GM23338 (cell line): Measurements from ENCODE around the gene LGALSL. TPM values are rescaled to one million over a fixed set of nuclear protein-coding genes. Genes with fewer than 3 reads are reported as not detected.

Experiments
- ATAC-seq: fragments of 200-7000 bp; cut with Tn5 transposase; 3 replicates; pipeline ENCODE4 v1.9.1; 2020
- DNase-seq: peaks from one replicate; pipeline ENCODE4 v3.0.0-alpha.2; 2015; ENCODE audit warnings: low spot score
- H2AFZ ChIP-seq: fragments of 200-600 bp; sonication (generic); 2 replicates; pipeline ENCODE4 v1.8.0; 2016; ENCODE audit warnings: antibody characterized with exemption, mild to moderate bottlenecking, moderate library complexity
- H3F3A ChIP-seq: fragments of 200-600 bp; sonication (generic); replicated peaks from 2 replicates; pipeline ENCODE4 v1.8.0; 2017; ENCODE audit warnings: antibody characterized with exemption, mixed run types, low read depth
- H3K27ac ChIP-seq: fragments of 200-600 bp; sonication (generic); 2 replicates; pipeline ENCODE4 v1.6.1; 2016; ENCODE audit warnings: low read depth
- H3K27me3 ChIP-seq: fragments of 200-600 bp; sonication (generic); 2 replicates; pipeline ENCODE4 v1.8.0; 2016; ENCODE audit warnings: mild to moderate bottlenecking, mixed run types, moderate library complexity; ENCODE audit not compliant: insufficient read depth
- H3K36me3 ChIP-seq: fragments of 200-600 bp; sonication (generic); 2 replicates; pipeline ENCODE4 v1.8.0; 2016; ENCODE audit warnings: mild to moderate bottlenecking; ENCODE audit not compliant: insufficient read depth
- H3K4me1 ChIP-seq: fragments of 200-600 bp; sonication (generic); 2 replicates; pipeline ENCODE4 v1.8.0; 2016; ENCODE audit warnings: mild to moderate bottlenecking, moderate library complexity; ENCODE audit not compliant: insufficient read depth
- H3K4me2 ChIP-seq: fragments of 200-600 bp; sonication (generic); 2 replicates; pipeline ENCODE4 v1.7.1; 2017; ENCODE audit warnings: mixed run types
- H3K4me3 ChIP-seq: fragments of 200-600 bp; sonication (generic); 2 replicates; pipeline ENCODE4 v1.6.1; 2016; ENCODE audit warnings: mixed run types
- H3K79me2 ChIP-seq: fragments of 200-600 bp; sonication (generic); replicated peaks from 2 replicates; pipeline ENCODE4 v1.8.0; 2017; ENCODE audit warnings: mild to moderate bottlenecking; ENCODE audit not compliant: insufficient read depth
- H3K9me2 ChIP-seq: fragments of 200-600 bp; sonication (generic); 2 replicates; pipeline ENCODE4 v1.8.0; 2017; ENCODE audit not compliant: insufficient read depth
- H4K20me1 ChIP-seq: fragments of 200-600 bp; sonication (generic); replicated peaks from 2 replicates; pipeline ENCODE4 v1.8.0; 2017; ENCODE audit warnings: mild to moderate bottlenecking; ENCODE audit not compliant: insufficient read depth
- H3K27ac Mint-ChIP-seq: 2 replicates; pipeline ENCODE4 v1.8.0; 2020; ENCODE audit warnings: inconsistent platforms, mild to moderate bottlenecking, moderate library complexity, mixed read lengths
- H3K27me3 Mint-ChIP-seq: 3 replicates; pipeline ENCODE4 v1.8.0; 2022; ENCODE audit warnings: low read depth, mild to moderate bottlenecking, moderate library complexity, mixed read lengths, inconsistent platforms; ENCODE audit not compliant: insufficient read depth, poor library complexity
- H3K36me3 Mint-ChIP-seq: 3 replicates; pipeline ENCODE4 v1.8.0; 2021; ENCODE audit warnings: low read depth, mild to moderate bottlenecking, inconsistent platforms, moderate library complexity, mixed read lengths
- H3K4me1 Mint-ChIP-seq: 3 replicates; pipeline ENCODE4 v1.8.0; 2020; ENCODE audit warnings: mild to moderate bottlenecking, inconsistent platforms, mixed read lengths
- H3K4me3 Mint-ChIP-seq: 3 replicates; pipeline ENCODE4 v1.8.0; 2021; ENCODE audit warnings: moderate library complexity, mild to moderate bottlenecking, inconsistent platforms, mixed read lengths
- H3K9me3 Mint-ChIP-seq: 3 replicates; pipeline ENCODE4 v1.8.0; 2020; ENCODE audit warnings: moderate library complexity, mild to moderate bottlenecking, inconsistent platforms, mixed read lengths
- EZH2 ChIP-seq: fragments of 200-600 bp; sonication (generic); IDR thresholded peaks from one replicate; pipeline ENCODE4 v1.8.0; 2017; ENCODE audit warnings: antibody characterized with exemption, mild to moderate bottlenecking, low read depth; ENCODE audit not compliant: unreplicated experiment
- JUNB ChIP-seq: IDR thresholded peaks from one replicate; pipeline ENCODE4 v1.6.1; 2016; ENCODE audit warnings: antibody characterized with exemption; ENCODE audit not compliant: unreplicated experiment
- POLR2AphosphoS5 ChIP-seq: IDR thresholded peaks from 2 replicates; pipeline ENCODE4 v1.6.1; 2016; ENCODE audit warnings: antibody characterized with exemption, low read depth
- STAT1 ChIP-seq: IDR thresholded peaks from one replicate; pipeline ENCODE4 v1.6.1; 2016; ENCODE audit warnings: antibody characterized with exemption; ENCODE audit not compliant: unreplicated experiment
- ZNF114 ChIP-seq: fragments of 250-450 bp; sonication (Bioruptor Pico); IDR thresholded peaks from 2 replicates; pipeline ENCODE4 v1.5.0; 2020; ENCODE audit warnings: mild to moderate bottlenecking, moderate library complexity
- ZNF331 ChIP-seq: fragments of 250-450 bp; sonication (Bioruptor Pico); IDR thresholded peaks from 2 replicates; pipeline ENCODE4 v1.5.0; 2020; ENCODE audit warnings: low read depth, mild to moderate bottlenecking, moderate library complexity
- polyA plus RNA-seq: library from polyadenylated mRNA; unstranded; fragments of >200 nt; fragmentation: Nextera tagmentation; extraction: Ambion mirVana; gene quantifications from 2 replicates; pipeline ENCODE4 v1.2.1, GENCODE V29; 2016
- total RNA-seq: library from RNA; depleted of rRNA; stranded (reverse); fragments of >200 nt; shearing (Covaris generic); gene quantifications from 2 replicates; pipeline ENCODE4 v1.2.3, GENCODE V29; 2014
- TF ChIP-seq, protein P1 (sequence below): fragments of 250-450 bp; sonication (Bioruptor Pico); IDR thresholded peaks from 2 replicates; pipeline ENCODE4 v1.5.0; 2020; ENCODE audit warnings: mild to moderate bottlenecking, moderate library complexity
- TF ChIP-seq, protein P2 (sequence below): IDR thresholded peaks from 2 replicates; pipeline ENCODE4 v1.6.1; 2016; ENCODE audit warnings: antibody characterized with exemption
- TF ChIP-seq, protein P3 (sequence below): IDR thresholded peaks from one replicate; pipeline ENCODE4 v1.6.1; 2018; ENCODE audit warnings: antibody characterized with exemption; ENCODE audit not compliant: unreplicated experiment
- TF ChIP-seq, protein P4 (sequence below), 2 experiments: fragments of 200-600 bp in 1 of 2; sonication (generic) in 1 of 2; conservative IDR thresholded peaks; 2 replicates each; pipeline versions ENCODE4 v1.5.1 to v1.6.1; 2016 to 2017; ENCODE audit warnings: antibody characterized with exemption in 2 of 2, low read depth in 2 of 2, mild to moderate bottlenecking in 2 of 2, moderate library complexity in 1 of 2

LGALSL gene
- total and polyA plus RNA-seq, 2 experiments from 2014 or later: 20.6 to 28.4 TPM

DNA sequence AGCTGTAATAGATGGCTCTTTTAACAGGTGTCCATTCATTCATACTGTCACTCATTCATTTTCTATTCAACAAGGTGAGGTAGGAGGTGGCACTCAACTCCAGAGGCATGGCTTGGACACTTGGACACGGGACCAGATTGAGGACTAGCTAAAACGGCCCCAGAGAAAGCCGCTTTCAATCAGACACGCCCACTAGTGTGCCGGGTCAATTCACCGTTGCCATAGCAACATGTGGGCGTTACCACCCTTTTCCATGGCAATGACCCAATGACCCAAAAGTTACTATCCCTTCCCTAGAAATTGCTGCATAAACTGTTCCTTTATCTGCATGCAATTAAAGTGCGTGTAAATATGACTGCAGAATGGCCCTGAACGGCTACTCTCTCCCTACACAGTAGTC, 49.2 kb upstream of the LGALSL start (continued):
- TF ChIP-seq, protein P1, sequence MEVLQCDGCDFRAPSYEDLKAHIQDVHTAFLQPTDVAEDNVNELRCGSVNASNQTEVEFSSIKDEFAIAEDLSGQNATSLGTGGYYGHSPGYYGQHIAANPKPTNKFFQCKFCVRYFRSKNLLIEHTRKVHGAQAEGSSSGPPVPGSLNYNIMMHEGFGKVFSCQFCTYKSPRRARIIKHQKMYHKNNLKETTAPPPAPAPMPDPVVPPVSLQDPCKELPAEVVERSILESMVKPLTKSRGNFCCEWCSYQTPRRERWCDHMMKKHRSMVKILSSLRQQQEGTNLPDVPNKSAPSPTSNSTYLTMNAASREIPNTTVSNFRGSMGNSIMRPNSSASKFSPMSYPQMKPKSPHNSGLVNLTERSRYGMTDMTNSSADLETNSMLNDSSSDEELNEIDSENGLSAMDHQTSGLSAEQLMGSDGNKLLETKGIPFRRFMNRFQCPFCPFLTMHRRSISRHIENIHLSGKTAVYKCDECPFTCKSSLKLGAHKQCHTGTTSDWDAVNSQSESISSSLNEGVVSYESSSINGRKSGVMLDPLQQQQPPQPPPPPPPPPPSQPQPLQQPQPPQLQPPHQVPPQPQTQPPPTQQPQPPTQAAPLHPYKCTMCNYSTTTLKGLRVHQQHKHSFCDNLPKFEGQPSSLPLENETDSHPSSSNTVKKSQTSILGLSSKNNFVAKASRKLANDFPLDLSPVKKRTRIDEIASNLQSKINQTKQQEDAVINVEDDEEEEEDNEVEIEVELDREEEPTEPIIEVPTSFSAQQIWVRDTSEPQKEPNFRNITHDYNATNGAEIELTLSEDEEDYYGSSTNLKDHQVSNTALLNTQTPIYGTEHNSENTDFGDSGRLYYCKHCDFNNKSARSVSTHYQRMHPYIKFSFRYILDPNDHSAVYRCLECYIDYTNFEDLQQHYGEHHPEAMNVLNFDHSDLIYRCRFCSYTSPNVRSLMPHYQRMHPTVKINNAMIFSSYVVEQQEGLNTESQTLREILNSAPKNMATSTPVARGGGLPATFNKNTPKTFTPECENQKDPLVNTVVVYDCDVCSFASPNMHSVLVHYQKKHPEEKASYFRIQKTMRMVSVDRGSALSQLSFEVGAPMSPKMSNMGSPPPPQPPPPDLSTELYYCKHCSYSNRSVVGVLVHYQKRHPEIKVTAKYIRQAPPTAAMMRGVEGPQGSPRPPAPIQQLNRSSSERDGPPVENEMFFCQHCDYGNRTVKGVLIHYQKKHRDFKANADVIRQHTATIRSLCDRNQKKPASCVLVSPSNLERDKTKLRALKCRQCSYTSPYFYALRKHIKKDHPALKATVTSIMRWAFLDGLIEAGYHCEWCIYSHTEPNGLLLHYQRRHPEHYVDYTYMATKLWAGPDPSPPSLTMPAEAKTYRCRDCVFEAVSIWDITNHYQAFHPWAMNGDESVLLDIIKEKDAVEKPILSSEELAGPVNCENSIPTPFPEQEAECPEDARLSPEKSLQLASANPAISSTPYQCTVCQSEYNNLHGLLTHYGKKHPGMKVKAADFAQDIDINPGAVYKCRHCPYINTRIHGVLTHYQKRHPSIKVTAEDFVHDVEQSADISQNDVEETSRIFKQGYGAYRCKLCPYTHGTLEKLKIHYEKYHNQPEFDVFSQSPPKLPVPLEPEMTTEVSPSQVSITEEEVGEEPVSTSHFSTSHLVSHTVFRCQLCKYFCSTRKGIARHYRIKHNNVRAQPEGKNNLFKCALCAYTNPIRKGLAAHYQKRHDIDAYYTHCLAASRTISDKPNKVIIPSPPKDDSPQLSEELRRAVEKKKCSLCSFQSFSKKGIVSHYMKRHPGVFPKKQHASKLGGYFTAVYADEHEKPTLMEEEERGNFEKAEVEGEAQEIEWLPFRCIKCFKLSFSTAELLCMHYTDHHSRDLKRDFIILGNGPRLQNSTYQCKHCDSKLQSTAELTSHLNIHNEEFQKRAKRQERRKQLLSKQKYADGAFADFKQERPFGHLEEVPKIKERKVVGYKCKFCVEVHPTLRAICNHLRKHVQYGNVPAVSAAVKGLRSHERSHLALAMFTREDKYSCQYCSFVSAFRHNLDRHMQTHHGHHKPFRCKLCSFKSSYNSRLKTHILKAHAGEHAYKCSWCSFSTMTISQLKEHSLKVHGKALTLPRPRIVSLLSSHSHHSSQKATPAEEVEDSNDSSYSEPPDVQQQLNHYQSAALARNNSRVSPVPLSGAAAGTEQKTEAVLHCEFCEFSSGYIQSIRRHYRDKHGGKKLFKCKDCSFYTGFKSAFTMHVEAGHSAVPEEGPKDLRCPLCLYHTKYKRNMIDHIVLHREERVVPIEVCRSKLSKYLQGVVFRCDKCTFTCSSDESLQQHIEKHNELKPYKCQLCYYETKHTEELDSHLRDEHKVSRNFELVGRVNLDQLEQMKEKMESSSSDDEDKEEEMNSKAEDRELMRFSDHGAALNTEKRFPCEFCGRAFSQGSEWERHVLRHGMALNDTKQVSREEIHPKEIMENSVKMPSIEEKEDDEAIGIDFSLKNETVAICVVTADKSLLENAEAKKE: no peak
- TF ChIP-seq, protein P2, sequence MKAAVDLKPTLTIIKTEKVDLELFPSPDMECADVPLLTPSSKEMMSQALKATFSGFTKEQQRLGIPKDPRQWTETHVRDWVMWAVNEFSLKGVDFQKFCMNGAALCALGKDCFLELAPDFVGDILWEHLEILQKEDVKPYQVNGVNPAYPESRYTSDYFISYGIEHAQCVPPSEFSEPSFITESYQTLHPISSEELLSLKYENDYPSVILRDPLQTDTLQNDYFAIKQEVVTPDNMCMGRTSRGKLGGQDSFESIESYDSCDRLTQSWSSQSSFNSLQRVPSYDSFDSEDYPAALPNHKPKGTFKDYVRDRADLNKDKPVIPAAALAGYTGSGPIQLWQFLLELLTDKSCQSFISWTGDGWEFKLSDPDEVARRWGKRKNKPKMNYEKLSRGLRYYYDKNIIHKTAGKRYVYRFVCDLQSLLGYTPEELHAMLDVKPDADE: no peak

DNA sequence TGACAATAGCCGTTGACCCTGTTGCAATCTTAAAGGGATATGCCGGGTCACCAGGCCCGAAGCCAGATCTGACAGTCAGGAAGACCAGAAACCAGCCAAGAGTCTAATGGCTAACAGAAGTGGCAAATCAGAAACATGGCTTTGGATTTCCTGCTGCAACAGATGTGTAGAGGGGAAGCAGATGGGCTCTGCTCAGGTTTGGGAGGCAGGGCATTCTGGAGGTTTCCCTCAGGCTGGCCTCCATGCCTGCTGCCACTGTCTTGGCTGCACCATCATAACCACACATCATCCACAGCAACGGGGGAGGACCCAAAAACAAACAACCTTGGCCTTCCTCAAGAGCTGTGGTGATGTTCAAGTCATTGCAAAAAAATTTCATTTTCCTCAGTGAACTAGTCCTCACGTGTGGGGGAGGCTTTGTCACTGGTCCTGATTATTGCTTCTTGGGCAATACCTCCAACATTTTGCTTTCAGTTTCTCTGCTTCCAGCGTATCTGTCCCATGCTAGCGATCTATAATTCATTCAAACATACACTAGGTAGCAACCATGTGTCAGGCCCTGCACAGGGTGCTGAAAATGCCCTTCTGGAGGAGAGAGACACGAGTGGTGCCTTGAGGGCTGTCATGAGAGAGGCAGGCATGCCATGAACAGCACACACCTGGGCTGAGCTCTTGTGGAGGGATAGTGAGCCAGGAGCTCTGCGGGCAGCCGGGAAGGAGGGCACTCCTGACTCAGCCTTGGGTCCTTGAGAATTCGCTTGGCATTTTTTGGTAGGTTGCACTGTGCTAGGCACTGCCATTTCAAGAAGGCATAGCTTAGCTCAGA, 48.2 kb upstream of the LGALSL start:
- H3K4me3 Mint-ChIP-seq: no peak overlapping the region; the same call in 2 of the 3 replicates
- peak overlapping the region; percentile 19; the same call in 1 of the 2 replicates for H3K27ac Mint-ChIP-seq
- no peak overlapping the region for H2AFZ ChIP-seq
- no peaks in the 10 kb centered on the region for H4K20me1 ChIP-seq
- no peaks in the 10 kb centered on the region for H3K36me3 ChIP-seq
- H3K9me3 Mint-ChIP-seq: no peaks in the 10 kb centered on the region
- H3K4me3 ChIP-seq: no peak overlapping the region
- H3K36me3 Mint-ChIP-seq: no peaks in the 10 kb centered on the region
- peaks cover 13% of the 10 kb centered on the region for H3K27me3 Mint-ChIP-seq
- no peaks in the 10 kb centered on the region for H3K79me2 ChIP-seq
- no peak overlapping the region for H3K4me2 ChIP-seq
- ATAC-seq: no peak
- no peak for DNase-seq
- no peaks in the 10 kb centered on the region for H3K9me2 ChIP-seq
- H3K4me1 ChIP-seq: peaks cover 33% of the 10 kb centered on the region
- H3K27me3 ChIP-seq: no peaks in the 10 kb centered on the region
- peaks cover 52% of the 10 kb centered on the region for H3K4me1 Mint-ChIP-seq
- peaks cover 15% of the 10 kb centered on the region; the same call in 1 of the 2 replicates for H3F3A ChIP-seq
- H3K27ac ChIP-seq: no peak overlapping the region
- TF ChIP-seq EZH2: no peak
- no peak for TF ChIP-seq STAT1
- TF ChIP-seq, protein P3, sequence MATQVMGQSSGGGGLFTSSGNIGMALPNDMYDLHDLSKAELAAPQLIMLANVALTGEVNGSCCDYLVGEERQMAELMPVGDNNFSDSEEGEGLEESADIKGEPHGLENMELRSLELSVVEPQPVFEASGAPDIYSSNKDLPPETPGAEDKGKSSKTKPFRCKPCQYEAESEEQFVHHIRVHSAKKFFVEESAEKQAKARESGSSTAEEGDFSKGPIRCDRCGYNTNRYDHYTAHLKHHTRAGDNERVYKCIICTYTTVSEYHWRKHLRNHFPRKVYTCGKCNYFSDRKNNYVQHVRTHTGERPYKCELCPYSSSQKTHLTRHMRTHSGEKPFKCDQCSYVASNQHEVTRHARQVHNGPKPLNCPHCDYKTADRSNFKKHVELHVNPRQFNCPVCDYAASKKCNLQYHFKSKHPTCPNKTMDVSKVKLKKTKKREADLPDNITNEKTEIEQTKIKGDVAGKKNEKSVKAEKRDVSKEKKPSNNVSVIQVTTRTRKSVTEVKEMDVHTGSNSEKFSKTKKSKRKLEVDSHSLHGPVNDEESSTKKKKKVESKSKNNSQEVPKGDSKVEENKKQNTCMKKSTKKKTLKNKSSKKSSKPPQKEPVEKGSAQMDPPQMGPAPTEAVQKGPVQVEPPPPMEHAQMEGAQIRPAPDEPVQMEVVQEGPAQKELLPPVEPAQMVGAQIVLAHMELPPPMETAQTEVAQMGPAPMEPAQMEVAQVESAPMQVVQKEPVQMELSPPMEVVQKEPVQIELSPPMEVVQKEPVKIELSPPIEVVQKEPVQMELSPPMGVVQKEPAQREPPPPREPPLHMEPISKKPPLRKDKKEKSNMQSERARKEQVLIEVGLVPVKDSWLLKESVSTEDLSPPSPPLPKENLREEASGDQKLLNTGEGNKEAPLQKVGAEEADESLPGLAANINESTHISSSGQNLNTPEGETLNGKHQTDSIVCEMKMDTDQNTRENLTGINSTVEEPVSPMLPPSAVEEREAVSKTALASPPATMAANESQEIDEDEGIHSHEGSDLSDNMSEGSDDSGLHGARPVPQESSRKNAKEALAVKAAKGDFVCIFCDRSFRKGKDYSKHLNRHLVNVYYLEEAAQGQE: no peak
- no peak for TF ChIP-seq ZNF331
- TF ChIP-seq ZNF114 (CRISPR knock-in tag): no peak
- TF ChIP-seq JUNB: no peak
- TF ChIP-seq, protein P4, sequence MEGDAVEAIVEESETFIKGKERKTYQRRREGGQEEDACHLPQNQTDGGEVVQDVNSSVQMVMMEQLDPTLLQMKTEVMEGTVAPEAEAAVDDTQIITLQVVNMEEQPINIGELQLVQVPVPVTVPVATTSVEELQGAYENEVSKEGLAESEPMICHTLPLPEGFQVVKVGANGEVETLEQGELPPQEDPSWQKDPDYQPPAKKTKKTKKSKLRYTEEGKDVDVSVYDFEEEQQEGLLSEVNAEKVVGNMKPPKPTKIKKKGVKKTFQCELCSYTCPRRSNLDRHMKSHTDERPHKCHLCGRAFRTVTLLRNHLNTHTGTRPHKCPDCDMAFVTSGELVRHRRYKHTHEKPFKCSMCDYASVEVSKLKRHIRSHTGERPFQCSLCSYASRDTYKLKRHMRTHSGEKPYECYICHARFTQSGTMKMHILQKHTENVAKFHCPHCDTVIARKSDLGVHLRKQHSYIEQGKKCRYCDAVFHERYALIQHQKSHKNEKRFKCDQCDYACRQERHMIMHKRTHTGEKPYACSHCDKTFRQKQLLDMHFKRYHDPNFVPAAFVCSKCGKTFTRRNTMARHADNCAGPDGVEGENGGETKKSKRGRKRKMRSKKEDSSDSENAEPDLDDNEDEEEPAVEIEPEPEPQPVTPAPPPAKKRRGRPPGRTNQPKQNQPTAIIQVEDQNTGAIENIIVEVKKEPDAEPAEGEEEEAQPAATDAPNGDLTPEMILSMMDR (conservative IDR thresholded peaks at IDR 0.05; ENCODE audit: low read depth in 2 of 2): no peak
- TF ChIP-seq POLR2AphosphoS5: no peak
